Mucosa of gallbladder (tissue), 1 donor: Measurements from ENCODE around the gene BMPR1A. TPM values are rescaled to one million over a fixed set of nuclear protein-coding genes. Genes with fewer than 3 reads are reported as not detected.
"Not testable (repeated sequence)": the region's sequence is repeated elsewhere in the genome, so short reads cannot be mapped to it uniquely, and the experiment has no call there.

Experiments used
- DNase-seq: peaks from one replicate; pipeline ENCODE4 v3.0.0-alpha.2; 2020; ENCODE audit warnings: low spot score
- total RNA-seq: library from RNA; stranded (reverse); gene quantifications from one replicate; pipeline ENCODE4 v1.2.1, GENCODE V29; 2021
- donor health status: DM: no; HTN: no; CAD: no.

The BMPR1A gene
- total RNA-seq, 1 donor from 2014 or later = 55.3 TPM

GRCh38 chr10:86848747-86849146 is 92.3 kb downstream of the BMPR1A start:
- DNase-seq = no peak

GRCh38 chr10:86849181-86849894 is 92.9 kb downstream of the BMPR1A start:
- no peak for DNase-seq

GRCh38 chr10:86850481-86850880 is 94.1 kb downstream of the BMPR1A start:
- DNase-seq = no peak

- no peak for DNase-seq
Measured at GRCh38 chr10:86851328-86852207, 95.1 kb downstream of the BMPR1A start.

- DNase-seq = not testable (repeated sequence)
Measured at GRCh38 chr10:86853582-86853981, 97.2 kb downstream of the BMPR1A start.

GRCh38 chr10:86855513-86855912 is 99.1 kb downstream of the BMPR1A start:
- no peak for DNase-seq

GRCh38 chr10:86856156-86856555 is 99.7 kb downstream of the BMPR1A start:
- no peak for DNase-seq

GRCh38 chr10:86857128-86857721 is 100.8 kb downstream of the BMPR1A start:
- no peak for DNase-seq

- no peak for DNase-seq
Measured at GRCh38 chr10:86858011-86858410, 101.6 kb downstream of the BMPR1A start.

GRCh38 chr10:86861351-86861750 is 104.9 kb downstream of the BMPR1A start:
- no peak for DNase-seq

GRCh38 chr10:86862373-86862772 is 106.0 kb downstream of the BMPR1A start:
- DNase-seq = no peak

GRCh38 chr10:86862786-86863483 is 106.5 kb downstream of the BMPR1A start:
- DNase-seq = no peak

- DNase-seq = no peak
Measured at GRCh38 chr10:86863484-86863842, 107.0 kb downstream of the BMPR1A start.

GRCh38 chr10:86865011-86865811 is 108.8 kb downstream of the BMPR1A start:
- not testable (repeated sequence) for DNase-seq

- DNase-seq = no peak
Measured at GRCh38 chr10:86867149-86867548, 110.7 kb downstream of the BMPR1A start.

GRCh38 chr10:86868353-86868752 is 111.9 kb downstream of the BMPR1A start:
- DNase-seq = no peak

- no peak for DNase-seq
Measured at GRCh38 chr10:86870679-86871078, 114.3 kb downstream of the BMPR1A start.

- no peak for DNase-seq
Measured at GRCh38 chr10:86871563-86872183, 115.3 kb downstream of the BMPR1A start.

GRCh38 chr10:86872757-86873156 is 116.3 kb downstream of the BMPR1A start:
- DNase-seq = no peak

GRCh38 chr10:86876748-86877147 is 120.3 kb downstream of the BMPR1A start:
- no peak for DNase-seq
